GM18508 (cell line): ENCODE data around the gene CCDC117.
"Not testable (repeated sequence)": the region's sequence is repeated elsewhere in the genome, so short reads cannot be mapped to it uniquely, and the experiment has no call there.

ENCODE experiments used
- ATAC-seq: cut with Tn5 transposase; IDR thresholded peaks from one replicate; pipeline ENCODE4 v1.9.1; 2021; ENCODE audit warnings: moderate number of reproducible peaks; ENCODE audit not compliant: insufficient read depth, unreplicated experiment

The CCDC117 gene, protein sequence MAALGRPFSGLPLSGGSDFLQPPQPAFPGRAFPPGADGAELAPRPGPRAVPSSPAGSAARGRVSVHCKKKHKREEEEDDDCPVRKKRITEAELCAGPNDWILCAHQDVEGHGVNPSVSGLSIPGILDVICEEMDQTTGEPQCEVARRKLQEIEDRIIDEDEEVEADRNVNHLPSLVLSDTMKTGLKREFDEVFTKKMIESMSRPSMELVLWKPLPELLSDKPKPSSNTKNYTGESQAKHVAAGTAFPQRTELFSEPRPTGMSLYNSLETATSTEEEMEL

DNA sequence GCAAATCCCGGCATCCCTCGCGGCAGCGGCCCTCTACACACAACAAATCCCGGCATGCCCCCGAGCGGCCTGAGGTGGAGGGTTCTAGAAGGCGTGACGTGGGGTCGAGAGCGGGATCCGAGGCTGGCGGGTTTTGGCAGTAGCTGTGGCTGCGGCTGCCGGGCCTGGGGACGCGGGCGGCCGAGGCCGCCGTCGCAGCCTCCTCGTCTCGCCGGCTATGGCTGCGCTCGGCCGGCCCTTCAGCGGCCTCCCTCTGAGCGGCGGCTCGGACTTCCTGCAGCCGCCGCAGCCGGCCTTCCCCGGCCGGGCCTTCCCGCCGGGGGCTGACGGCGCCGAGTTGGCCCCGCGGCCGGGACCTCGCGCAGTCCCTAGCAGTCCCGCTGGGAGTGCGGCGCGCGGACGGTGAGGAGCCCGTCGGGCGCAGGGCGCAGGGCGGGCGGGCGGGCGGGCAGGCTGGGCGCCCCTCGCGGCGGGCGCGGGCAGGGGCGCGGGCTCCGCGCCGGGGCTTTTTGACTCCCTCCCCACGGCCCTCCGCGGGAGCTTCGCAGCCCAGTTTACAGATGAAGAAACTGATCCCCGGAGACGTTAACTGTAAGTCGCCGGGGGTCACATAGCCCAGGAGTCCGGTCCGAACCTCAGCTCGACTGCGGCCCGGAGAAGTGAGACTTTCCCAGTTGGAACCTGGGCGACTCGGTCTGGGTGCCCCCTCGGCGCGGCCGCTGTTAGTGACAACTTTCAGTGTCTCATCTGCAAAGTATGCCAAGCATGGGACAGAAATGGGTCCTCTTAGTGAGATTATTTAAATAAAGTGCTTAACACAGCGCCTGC is at the start of gene CCDC117:
Gene CCDC117 (plus strand): TSS at position 63 of the 828 bp plus-strand sequence. CDS start 155 bp downstream, at position 218.
- ATAC-seq, result peak; percentile 70

DNA sequence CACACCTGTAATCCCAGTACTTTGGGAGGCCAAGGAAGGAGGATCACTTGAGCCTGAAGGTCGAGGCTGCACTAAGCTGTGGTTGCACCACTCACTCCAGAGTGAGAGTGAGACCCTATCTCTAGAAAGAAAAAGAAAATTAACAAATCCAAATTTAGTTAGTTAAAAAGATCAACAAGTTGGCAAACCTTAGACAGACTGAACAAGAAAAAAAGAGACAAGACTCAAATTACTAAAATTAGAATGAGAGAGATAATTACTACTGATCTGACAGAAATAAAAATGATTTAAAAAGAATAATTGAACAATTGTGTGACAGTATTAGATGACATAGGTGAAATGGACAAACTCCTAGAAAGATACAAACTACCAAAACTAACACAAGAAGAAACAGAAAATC is 44.5 kb upstream of the CCDC117 start:
- no peak for ATAC-seq

DNA sequence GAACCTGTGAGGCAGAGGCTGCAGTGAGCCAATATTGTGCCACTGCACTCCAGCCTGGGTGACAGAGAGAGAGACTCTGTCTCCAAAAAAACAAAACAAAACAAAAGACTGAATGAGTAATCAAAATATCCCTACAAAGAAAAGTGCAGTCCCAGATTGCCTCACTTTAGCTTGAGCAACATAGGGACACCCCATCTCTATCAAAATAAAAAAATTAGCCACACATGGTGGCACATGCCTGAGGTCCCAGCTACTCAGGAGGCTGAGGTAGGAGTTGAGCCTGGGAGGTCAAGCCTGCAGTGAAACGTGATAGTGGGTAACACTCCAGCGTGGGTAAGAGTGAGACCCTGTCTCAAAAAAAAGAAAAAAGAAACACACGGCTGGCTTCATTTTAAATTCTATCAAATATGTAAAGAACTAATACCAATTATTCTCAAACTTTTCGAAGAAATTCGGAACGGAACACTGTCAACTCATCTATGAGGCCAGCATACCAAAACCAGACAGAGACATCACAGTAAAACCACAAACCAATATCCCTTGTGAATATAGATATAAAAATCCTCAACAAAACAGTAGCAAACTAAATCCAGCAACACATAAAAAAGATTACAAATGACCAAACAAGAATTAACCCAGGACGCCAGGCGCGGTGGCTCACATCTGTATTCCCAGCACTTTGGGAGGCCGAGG is 43.7 kb upstream of the CCDC117 start:
- ATAC-seq, result no peak

GRCh38 chr22:28730179-28730578 is 42.3 kb upstream of the CCDC117 start:
- ATAC-seq, result no peak

GRCh38 chr22:28734393-28734792 is 38.1 kb upstream of the CCDC117 start:
- no peak for ATAC-seq

- no peak for ATAC-seq
Measured at GRCh38 chr22:28736301-28737155, 36.0 kb upstream of the CCDC117 start.

DNA sequence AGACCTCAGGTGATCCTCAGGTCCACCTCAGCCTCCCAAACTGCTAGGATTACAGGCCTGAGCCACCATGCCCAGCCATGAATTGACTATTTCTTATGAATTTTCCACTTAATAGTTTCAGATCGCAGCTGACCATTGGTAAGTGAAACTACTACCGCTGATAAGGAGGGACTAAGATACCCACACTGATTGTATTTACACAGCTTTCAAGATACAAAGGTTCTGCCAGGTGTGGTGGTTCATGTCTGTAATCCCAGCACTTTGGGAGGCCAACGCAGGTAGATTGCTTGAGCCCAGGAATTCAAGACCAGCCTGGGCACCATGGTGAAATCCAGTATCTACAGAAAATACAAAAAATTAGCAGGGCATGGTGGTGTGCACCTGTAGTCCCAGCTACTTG is 34.8 kb upstream of the CCDC117 start:
- ATAC-seq, result no peak

GRCh38 chr22:28738876-28739275 is 33.6 kb upstream of the CCDC117 start:
- not testable (repeated sequence) for ATAC-seq

- no peak for ATAC-seq
Measured at GRCh38 chr22:28741200-28741784, 31.2 kb upstream of the CCDC117 start.

GRCh38 chr22:28741785-28742561 is 30.5 kb upstream of the CCDC117 start, which contains the start of the genes CHEK2 and HSCB:
Gene CHEK2, minus strand, starts transcription at chr22:28741820. Its CDS starts 7,099 bp downstream, at chr22:28734721.
Gene HSCB, plus strand, starts transcription at chr22:28742039. Its CDS starts 57 bp downstream, at chr22:28742096.
- peak; percentile 87 for ATAC-seq

DNA sequence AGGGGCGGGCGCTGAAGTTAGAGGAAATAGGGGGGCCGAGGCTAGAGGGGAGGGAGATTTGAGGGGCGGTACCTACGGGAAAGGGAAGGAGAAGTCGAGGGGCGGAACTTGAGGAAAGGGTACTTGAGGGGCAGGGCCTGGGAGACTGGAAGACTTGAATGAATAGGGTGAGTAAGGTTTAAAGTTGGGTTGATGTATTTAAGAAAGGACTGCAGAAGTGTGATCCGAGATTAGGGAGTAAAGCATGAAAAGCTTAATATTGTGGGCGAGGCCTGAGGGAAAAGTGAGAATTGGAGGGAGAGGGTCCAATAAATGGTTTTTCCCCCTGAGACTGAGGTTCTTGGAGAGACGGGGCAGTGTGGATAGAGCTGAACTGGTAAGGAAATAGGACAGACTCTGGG is 29.9 kb upstream of the CCDC117 start:
- ATAC-seq, result no peak

DNA sequence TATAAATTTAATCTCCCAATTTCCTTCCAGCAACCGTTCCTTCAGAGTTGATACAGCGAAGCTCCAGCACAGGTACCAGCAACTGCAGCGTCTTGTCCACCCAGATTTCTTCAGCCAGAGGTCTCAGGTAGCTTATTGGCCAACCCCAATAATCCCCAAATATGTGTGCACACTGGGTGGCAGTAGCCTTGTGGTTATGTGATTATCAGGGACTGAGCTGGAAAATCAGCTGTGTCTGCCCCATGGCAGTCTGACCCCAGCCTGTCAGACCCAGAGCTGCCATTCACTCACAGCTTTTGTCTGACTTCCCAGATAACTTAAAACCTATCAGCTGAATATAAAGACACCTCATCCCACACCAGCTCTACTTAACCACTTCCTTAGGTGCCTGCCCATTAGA is 28.6 kb upstream of the CCDC117 start:
- ATAC-seq, result no peak

DNA sequence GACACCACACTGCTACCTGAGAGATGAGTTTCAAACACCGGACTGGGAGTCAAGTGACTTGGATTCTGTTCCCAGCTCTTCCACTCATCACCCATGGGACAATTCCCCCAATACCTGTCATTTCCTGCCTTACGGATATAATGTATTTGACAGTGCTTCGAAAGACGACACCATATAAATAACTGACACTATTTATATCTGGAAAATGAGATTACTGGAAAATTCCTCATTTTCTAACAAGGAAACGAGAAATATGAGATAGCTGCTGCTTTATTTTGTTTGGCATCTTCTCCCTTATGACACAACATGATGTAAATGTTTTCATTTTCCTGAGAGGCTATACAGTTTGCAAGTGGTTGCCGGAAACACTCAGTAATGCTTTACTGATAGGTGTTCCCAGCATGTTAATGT is 22.0 kb upstream of the CCDC117 start:
- ATAC-seq, result no peak

DNA sequence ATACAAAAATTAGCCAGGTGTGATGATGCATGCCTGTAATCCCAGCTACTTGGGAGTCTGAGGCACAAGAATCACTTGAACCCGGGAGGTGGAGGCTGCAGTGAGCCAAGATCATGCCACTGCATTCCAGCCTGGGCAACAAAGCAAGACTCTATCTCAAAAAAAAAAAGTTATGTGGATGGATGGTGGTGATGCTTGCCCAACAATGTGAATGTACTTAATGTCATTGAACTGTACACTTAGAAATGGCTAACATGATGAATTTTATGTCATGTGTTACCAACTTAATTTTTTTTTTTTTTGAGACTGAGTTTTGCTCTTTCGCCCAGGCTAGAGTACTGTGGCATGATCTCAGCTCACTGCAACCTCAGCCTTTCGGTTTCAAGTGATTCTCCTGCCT is 18.0 kb upstream of the CCDC117 start:
- ATAC-seq, result not testable (repeated sequence)

- no peak for ATAC-seq
Measured at GRCh38 chr22:28759861-28760560, 12.5 kb upstream of the CCDC117 start.

DNA sequence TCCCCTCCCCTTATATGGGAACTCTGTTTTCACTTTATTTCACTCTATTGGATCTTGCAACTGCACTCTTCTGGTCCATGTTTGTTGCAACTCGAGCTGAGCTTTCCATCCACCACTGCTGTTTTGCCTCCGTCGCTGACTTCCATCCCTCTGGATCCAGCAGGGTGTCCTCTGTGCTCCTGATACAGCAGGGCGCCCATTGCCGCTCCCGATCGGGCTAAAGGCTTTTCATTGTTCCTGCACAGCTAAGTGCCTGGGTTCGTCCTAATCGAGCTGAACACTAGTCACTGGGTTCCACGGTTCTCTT is 11.1 kb upstream of the CCDC117 start:
- ATAC-seq, result no peak

DNA sequence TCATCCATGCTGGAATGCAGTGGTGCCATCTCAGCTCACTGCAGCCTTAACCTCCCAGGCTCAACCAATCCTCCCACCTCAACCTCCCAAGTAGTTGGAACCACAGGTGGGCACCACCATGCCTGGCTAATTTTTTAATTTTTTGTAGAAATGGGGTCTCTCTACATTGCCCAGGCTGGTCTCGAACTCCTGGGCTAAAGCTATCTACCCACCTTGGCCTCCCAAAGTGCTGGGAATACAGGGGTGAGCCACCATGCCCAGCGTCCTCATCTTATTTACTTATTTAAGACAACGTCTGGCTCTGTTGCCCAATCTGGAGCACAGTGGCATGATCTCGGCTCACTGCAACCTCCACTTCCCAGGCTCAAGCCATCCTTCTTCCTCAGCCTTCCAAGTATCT is 10.5 kb upstream of the CCDC117 start:
- not testable (repeated sequence) for ATAC-seq

- no peak for ATAC-seq
Measured at GRCh38 chr22:28766628-28767027, 5.9 kb upstream of the CCDC117 start.
